OCI-LY7 (cell line): ENCODE results near the gene KRT36.

Source experiments
- CTCF ChIP-seq: fragments of 200-600 bp; sonication (generic); conservative IDR thresholded peaks from 2 replicates; pipeline ENCODE4 v1.5.1; 2014; ENCODE audit warnings: mild to moderate bottlenecking, antibody characterized with exemption, low read length, moderate library complexity, mixed read lengths
- EZH2phosphoT487 ChIP-seq: fragments of 200-600 bp; sonication (generic); IDR thresholded peaks from 2 replicates; pipeline ENCODE4 v1.6.1; 2018; ENCODE audit warnings: low read depth, borderline replicate concordance, mild to moderate bottlenecking, mixed run types, antibody characterized with exemption, low read length, moderate library complexity, mixed read lengths

GRCh38 chr17:41523225-41523593 lies 33.5 kb upstream of the KRT36 start:
- TF ChIP-seq CTCF, result no peak
- TF ChIP-seq EZH2phosphoT487, result no peak
